Measurements from ENCODE around the gene OPRD1.

The OPRD1 gene

DNA sequence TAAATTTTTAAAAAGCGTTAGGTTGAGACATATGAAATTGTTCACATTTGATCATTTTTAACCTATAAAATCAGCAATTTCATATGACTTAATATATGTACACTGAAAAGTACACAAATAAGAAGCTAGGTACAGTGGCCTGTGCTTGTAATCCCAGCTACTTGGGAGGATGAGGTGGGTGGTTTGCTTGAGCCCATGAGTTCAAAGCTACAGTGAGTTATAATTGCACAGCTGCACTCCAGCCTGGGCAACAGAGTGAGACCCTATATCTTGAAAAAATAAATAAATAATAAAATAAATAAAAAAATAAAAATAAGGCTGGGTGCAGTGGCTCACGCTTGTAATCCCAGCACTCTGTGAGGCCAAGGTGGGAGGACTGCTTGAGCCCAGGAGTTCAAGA, 97.2 kb downstream of the OPRD1 start:
- TF ChIP-seq, protein P1, sequence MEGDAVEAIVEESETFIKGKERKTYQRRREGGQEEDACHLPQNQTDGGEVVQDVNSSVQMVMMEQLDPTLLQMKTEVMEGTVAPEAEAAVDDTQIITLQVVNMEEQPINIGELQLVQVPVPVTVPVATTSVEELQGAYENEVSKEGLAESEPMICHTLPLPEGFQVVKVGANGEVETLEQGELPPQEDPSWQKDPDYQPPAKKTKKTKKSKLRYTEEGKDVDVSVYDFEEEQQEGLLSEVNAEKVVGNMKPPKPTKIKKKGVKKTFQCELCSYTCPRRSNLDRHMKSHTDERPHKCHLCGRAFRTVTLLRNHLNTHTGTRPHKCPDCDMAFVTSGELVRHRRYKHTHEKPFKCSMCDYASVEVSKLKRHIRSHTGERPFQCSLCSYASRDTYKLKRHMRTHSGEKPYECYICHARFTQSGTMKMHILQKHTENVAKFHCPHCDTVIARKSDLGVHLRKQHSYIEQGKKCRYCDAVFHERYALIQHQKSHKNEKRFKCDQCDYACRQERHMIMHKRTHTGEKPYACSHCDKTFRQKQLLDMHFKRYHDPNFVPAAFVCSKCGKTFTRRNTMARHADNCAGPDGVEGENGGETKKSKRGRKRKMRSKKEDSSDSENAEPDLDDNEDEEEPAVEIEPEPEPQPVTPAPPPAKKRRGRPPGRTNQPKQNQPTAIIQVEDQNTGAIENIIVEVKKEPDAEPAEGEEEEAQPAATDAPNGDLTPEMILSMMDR (IDR thresholded peaks at IDR 0.05; ENCODE audit: insufficient read depth, low read length, poor library complexity, severe bottlenecking) = no peak
- TF ChIP-seq EZH2phosphoT487 (conservative IDR thresholded peaks at IDR 0.05; ENCODE audit: low read length) = no peak
- no peaks in the 10 kb centered on the region for H3K36me3 ChIP-seq (ENCODE audit: low read length)
- H3K4me3 ChIP-seq (ENCODE audit: insufficient read depth, low read length, poor library complexity, severe bottlenecking) = no peak overlapping the region
- no peaks in the 10 kb centered on the region for H3K9me3 ChIP-seq (ENCODE audit: insufficient read depth, low read length)
- H3K9me2 ChIP-seq (replicated peaks; ENCODE audit: insufficient read depth, low read length) = no peaks in the 10 kb centered on the region
- no peak overlapping the region for H3K4me2 ChIP-seq (ENCODE audit: low read depth, low read length, poor library complexity, severe bottlenecking)
- H3F3A ChIP-seq (ENCODE audit: insufficient read depth) = peaks cover 13% of the 10 kb centered on the region
- peaks cover 26% of the 10 kb centered on the region for H3K79me2 ChIP-seq (ENCODE audit: insufficient read depth, low read length)
- no peaks in the 10 kb centered on the region for H4K20me1 ChIP-seq (ENCODE audit: low read depth, low read length)
- no peak overlapping the region for H2AFZ ChIP-seq (ENCODE audit: low read depth, low read length, severe bottlenecking)
- H3K27me3 ChIP-seq (ENCODE audit: low read length) = no peaks in the 10 kb centered on the region
- H3K9ac ChIP-seq (ENCODE audit: low read length) = no peak overlapping the region
- no peak overlapping the region for H3K27ac ChIP-seq (ENCODE audit: low read depth, low read length)

DNA sequence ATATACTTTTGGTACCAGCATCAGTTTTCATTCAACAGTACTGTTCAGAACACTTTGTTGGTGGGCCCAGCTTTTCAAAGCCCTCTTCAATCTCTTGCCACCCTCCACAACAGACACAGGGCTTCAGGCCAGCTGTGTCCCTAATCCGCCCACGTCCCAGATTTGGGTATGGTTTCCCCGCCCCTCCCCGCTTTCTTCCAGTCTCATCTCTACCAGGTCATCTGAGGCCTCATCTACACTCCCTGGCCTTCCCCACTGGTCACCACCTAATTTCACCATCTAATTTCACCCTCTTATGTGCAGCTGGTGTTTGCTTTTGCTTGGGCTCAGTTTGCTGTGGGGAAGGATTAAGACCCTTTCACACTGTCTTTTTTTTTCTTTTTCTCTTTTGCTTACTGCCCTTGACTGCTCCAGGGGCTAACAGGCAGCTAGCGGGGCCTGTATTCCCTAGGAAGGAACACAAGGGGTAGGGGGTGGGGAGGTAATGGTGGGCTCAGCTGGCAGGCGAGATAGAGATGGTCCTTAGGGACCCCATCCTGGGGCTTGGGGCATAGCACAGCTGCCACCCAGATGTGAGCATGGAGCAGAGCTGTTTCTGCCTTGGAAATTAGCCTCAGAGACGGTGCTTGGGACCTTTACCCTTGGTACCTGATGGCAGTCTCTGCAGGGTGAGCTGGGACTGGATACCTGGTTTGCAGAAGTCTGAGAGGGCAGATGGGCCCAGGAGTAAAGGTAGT, 98.6 kb downstream of the OPRD1 start:
- H3K36me3 ChIP-seq (ENCODE audit: low read length) = no peaks in the 10 kb centered on the region
- H3K27ac ChIP-seq (ENCODE audit: low read depth, low read length) = no peak overlapping the region
- no peak for TF ChIP-seq EZH2phosphoT487 (conservative IDR thresholded peaks at IDR 0.05; ENCODE audit: low read length)
- TF ChIP-seq, protein P1 (IDR thresholded peaks at IDR 0.05; ENCODE audit: insufficient read depth, low read length, poor library complexity, severe bottlenecking) = no peak
- no peak overlapping the region for H3K4me3 ChIP-seq (ENCODE audit: insufficient read depth, low read length, poor library complexity, severe bottlenecking)
- H3K9ac ChIP-seq (ENCODE audit: low read length) = no peak overlapping the region
- H3K4me2 ChIP-seq (ENCODE audit: low read depth, low read length, poor library complexity, severe bottlenecking) = no peak overlapping the region
- H2AFZ ChIP-seq (ENCODE audit: low read depth, low read length, severe bottlenecking) = no peak overlapping the region
- no peaks in the 10 kb centered on the region for H3K27me3 ChIP-seq (ENCODE audit: low read length)
- H3K79me2 ChIP-seq (ENCODE audit: insufficient read depth, low read length) = peaks cover 31% of the 10 kb centered on the region
- H3K9me3 ChIP-seq (ENCODE audit: insufficient read depth, low read length) = no peaks in the 10 kb centered on the region
- H3K9me2 ChIP-seq (replicated peaks; ENCODE audit: insufficient read depth, low read length) = no peaks in the 10 kb centered on the region
- no peaks in the 10 kb centered on the region for H4K20me1 ChIP-seq (ENCODE audit: low read depth, low read length)
- peaks cover 13% of the 10 kb centered on the region for H3F3A ChIP-seq (ENCODE audit: insufficient read depth)

DNA sequence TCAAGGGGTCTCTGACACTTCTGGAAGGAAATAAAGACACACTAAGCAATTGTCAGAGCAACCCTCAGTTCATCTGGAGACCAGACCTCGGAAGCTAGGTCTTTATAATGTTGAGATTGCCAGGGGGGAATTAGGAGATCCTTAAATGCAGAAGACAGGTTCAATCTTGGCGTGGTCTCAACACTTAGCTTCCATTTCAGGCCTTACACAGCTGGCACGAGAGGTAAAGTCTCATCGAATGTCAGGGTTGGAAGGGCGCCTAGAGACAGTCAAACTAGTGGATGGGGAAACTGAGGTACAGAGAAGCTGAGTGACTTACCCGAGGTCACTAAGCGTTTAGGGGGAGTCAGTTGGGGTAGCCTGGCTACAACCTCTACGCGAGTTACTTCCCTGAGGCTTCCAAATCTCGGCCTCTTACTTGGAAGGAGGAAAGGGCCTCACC, 101.8 kb downstream of the OPRD1 start:
- Histone ChIP-seq H3K4me3 (ENCODE audit: insufficient read depth, low read length, poor library complexity, severe bottlenecking) (peak overlapping the region; percentile 49), H3F3A (ENCODE audit: insufficient read depth) (peaks cover 17% of the 10 kb centered on the region), H3K9me2 (replicated peaks; ENCODE audit: insufficient read depth, low read length) (no peaks in the 10 kb centered on the region), H4K20me1 (ENCODE audit: low read depth, low read length) (no peaks in the 10 kb centered on the region; the same call in 1 of the 2 replicates), H3K36me3 (ENCODE audit: low read length) (no peaks in the 10 kb centered on the region), H2AFZ (ENCODE audit: low read depth, low read length, severe bottlenecking) (peak overlapping the region; percentile 61), H3K27me3 (ENCODE audit: low read length) (no peaks in the 10 kb centered on the region), H3K27ac (ENCODE audit: low read depth, low read length) (peak overlapping the region; percentile 40), H3K79me2 (ENCODE audit: insufficient read depth, low read length) (peaks cover 59% of the 10 kb centered on the region), H3K9ac (ENCODE audit: low read length) (peak overlapping the region; percentile 71), H3K4me2 (ENCODE audit: low read depth, low read length, poor library complexity, severe bottlenecking) (peak overlapping the region; percentile 66), H3K9me3 (ENCODE audit: insufficient read depth, low read length) (no peaks in the 10 kb centered on the region)
- TF ChIP-seq EZH2phosphoT487 (conservative IDR thresholded peaks at IDR 0.05; ENCODE audit: low read length) = no peak
- TF ChIP-seq, protein P1 (IDR thresholded peaks at IDR 0.05; ENCODE audit: insufficient read depth, low read length, poor library complexity, severe bottlenecking) = no peak
